HepG2 (cell line): ENCODE measurements around the gene LDB2. TPM values are rescaled to one million over a fixed set of nuclear protein-coding genes. Genes with fewer than 3 reads are reported as not detected.

ENCODE experiments used
- ATAC-seq: fragments of 200-7000 bp; cut with Tn5 transposase; 3 replicates; pipeline ENCODE4 v1.9.1; 2020; ENCODE audit warnings: mild to moderate bottlenecking, moderate library complexity
- BruUV-seq: library from RNA; stranded (reverse); fragments of 400-500 nt; replicated peaks from 2 replicates; lab custom pipeline; 2021; lab: Mats Ljungman, UMichigan
- CTCF ChIA-PET: fragments of 300-600 bp; formaldehyde crosslinking; extraction: SDS; loops from one replicate; lab custom pipeline; 2021; ENCODE audit warnings: low total read pairs, inconsistent platforms, low intra/inter-chr PET ratio; lab: Yijun Ruan, JAX
- POLR2A ChIA-PET: fragments of 350-600 bp; sonication (Branson Sonifier 250); formaldehyde crosslinking; loops from one replicate; lab custom pipeline; 2020; ENCODE audit warnings: antibody characterized with exemption, inconsistent platforms; lab: Yijun Ruan, JAX
- DNase-seq: peaks from one replicate; pipeline ENCODE4 v3.0.0-alpha.2; 2015; ENCODE audit warnings: low spot score
- FAIRE-seq: peaks from 3 replicates; lab custom pipeline; 2011; peaks lifted over from hg19 to GRCh38; lab: Jason Lieb, UNC
- H2AFZ ChIP-seq: one replicate; pipeline ENCODE4 v1.6.1; 2011; ENCODE audit warnings: low read length, inconsistent platforms
- H3K27ac ChIP-seq: fragments of 300-600 bp; 3 replicates; pipeline ENCODE4 v1.8.0; 2011; ENCODE audit warnings: mixed run types, mild to moderate bottlenecking, mixed read lengths, low read length, inconsistent platforms; ENCODE audit not compliant: insufficient read depth; ENCODE audit errors: extremely low read length
- H3K27me3 ChIP-seq, 2 experiments: fragments of 200-600 bp in 1 of 2; 2 replicates in 1 of 2; 3 replicates in 1 of 2; pipeline versions ENCODE4 v1.6.0 to v1.8.0; 2011; ENCODE audit warnings: low read length in 2 of 2, mild to moderate bottlenecking in 2 of 2, moderate library complexity in 2 of 2, inconsistent platforms in 1 of 2; ENCODE audit not compliant: insufficient read depth in 2 of 2, control insufficient read depth in 1 of 2
- H3K36me3 ChIP-seq, 2 experiments: fragments of 200-600 bp in 1 of 2; replicated peaks in 1 of 2; 2 replicates in 1 of 2; 3 replicates in 1 of 2; pipeline versions ENCODE4 v1.5.1 to v1.8.0; 2011; ENCODE audit warnings: low read length in 2 of 2, inconsistent platforms in 1 of 2; ENCODE audit not compliant: insufficient read depth in 2 of 2, control insufficient read depth in 1 of 2
- H3K4me1 ChIP-seq: 2 replicates; pipeline ENCODE4 v1.5.1; 2012; ENCODE audit warnings: low read length, inconsistent platforms; ENCODE audit not compliant: insufficient read depth
- H3K4me2 ChIP-seq: 2 replicates; pipeline ENCODE4 v1.6.0; 2011; ENCODE audit warnings: low read depth, low read length, inconsistent platforms
- H3K4me3 ChIP-seq, 3 experiments: fragments of 200-600 bp in 1 of 3; sonication (generic), shearing (Covaris generic) in 1 of 3; replicated peaks in 1 of 3; 2 replicates each; pipeline ENCODE4 v1.5.1; 2011 to 2016; ENCODE audit warnings: low read length in 3 of 3, inconsistent platforms in 2 of 3, low read depth in 2 of 3, mild to moderate bottlenecking in 2 of 3, control low read depth in 1 of 3, mixed read lengths in 1 of 3; ENCODE audit not compliant: insufficient read depth in 1 of 3
- H3K79me2 ChIP-seq: one replicate; pipeline ENCODE4 v1.6.1; 2011; ENCODE audit warnings: low read length, inconsistent platforms; ENCODE audit not compliant: insufficient read depth
- H3K9ac ChIP-seq: 2 replicates; pipeline ENCODE4 v1.6.0; 2011; ENCODE audit warnings: mild to moderate bottlenecking, low read depth, low read length, inconsistent platforms; ENCODE audit not compliant: insufficient read depth
- H3K9me3 ChIP-seq: 2 replicates; pipeline ENCODE4 v1.5.1; 2012; ENCODE audit warnings: mild to moderate bottlenecking, low read length
- H4K20me1 ChIP-seq: 2 replicates; pipeline ENCODE4 v1.6.0; 2011; ENCODE audit warnings: inconsistent platforms, mild to moderate bottlenecking, low read length, moderate library complexity; ENCODE audit not compliant: insufficient read depth
- STAG1 ChIP-seq: sonication (generic); formaldehyde crosslinking; IDR thresholded peaks from 2 replicates; pipeline ENCODE4 v1.4.0; 2020; ENCODE audit warnings: missing genetic modification reagents
- WGBS: methylation state at CpG from one replicate; pipeline ENCODE4 v1.1.6; 2017; ENCODE audit warnings: low lambda C conversion rate; 5-methylcytosine and 5-hydroxymethylcytosine counted together
- in situ Hi-C: cut with HindIII; loops from 2 replicates; pipeline ENCODE4 v1.10.0; 2017; ENCODE audit warnings: low pct_unique_long_range_greater_than_20kb; ENCODE audit not compliant: extremely low pct_ligation_motif_present
- intact Hi-C: fragments of 100-400 bp; cut with micrococcal nuclease; formaldehyde crosslinking; loops from one replicate; pipeline ENCODE4 v1.10.0; 2022; ENCODE audit not compliant: unreplicated experiment
- polyA plus RNA-seq, 8 experiments: library from polyadenylated mRNA; depleted of rRNA in 3 of 8; stranded (reverse) in 7 of 8; unstranded in 1 of 8; fragments of >200 nt; fragmentation: Illumina TruSeq in 4 of 8; extraction: Trizol in 4 of 8; gene quantifications; 2 replicates each; pipeline versions ENCODE4 v1.2.1 to v1.2.3, GENCODE V29; 2011 to 2016; ENCODE audit warnings: low read depth in 4 of 8, missing spikeins in 1 of 8, mixed read lengths in 1 of 8; ENCODE audit not compliant: insufficient read depth in 1 of 8
- total RNA-seq, 5 experiments: library from RNA; depleted of rRNA; stranded (reverse); fragments of >200 nt; fragmentation: Illumina TruSeq; extraction: Trizol; gene quantifications; 2 replicates each; pipeline ENCODE4 v1.2.3, GENCODE V29; 2016; ENCODE audit warnings: low read depth in 1 of 5
- TF ChIP-seq, protein P1 (sequence below): sonication (generic); formaldehyde crosslinking; conservative IDR thresholded peaks from 2 replicates; pipeline ENCODE4 v1.8.0; 2022; ENCODE audit warnings: missing genetic modification reagents
- TF ChIP-seq, protein P2 (sequence below): sonication (generic); formaldehyde crosslinking; IDR thresholded peaks from 2 replicates; pipeline ENCODE4 v1.4.0; 2020; ENCODE audit warnings: missing genetic modification reagents
- TF ChIP-seq, protein P3 (sequence below): sonication (generic); formaldehyde crosslinking; IDR thresholded peaks from 2 replicates; pipeline ENCODE4 v1.5.0; 2020; ENCODE audit warnings: mild to moderate bottlenecking, missing genetic modification reagents, moderate library complexity
- TF ChIP-seq, protein P4 (sequence below): sonication (generic); formaldehyde crosslinking; IDR thresholded peaks from 2 replicates; pipeline ENCODE4 v1.9.0; 2021; ENCODE audit warnings: missing genetic modification reagents, borderline replicate concordance

LDB2 gene
- total and polyA plus RNA-seq, 2 of the 13 experiments (the other 11 are each of a cell fraction or from before 2014, with no cell fraction given) = not detected

DNA sequence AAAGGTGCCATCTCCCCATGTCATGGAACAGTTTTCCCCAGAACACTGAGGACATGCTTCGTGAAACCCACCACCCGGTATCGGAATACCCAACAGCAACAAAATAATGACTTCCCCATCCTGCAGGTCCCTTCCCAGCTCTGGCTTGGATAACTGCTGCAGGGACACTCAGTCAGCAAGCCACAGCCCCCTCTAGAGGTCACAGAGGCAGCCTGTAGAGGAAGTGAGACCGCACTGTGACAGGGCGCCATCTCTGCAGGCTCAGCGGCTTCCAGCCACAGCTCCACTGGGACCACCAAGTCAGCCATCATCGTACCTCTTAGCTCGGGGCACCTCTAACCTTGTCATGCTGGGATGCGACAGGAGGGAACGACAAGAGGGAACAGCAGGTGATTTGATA is 315.9 kb downstream of the LDB2 start:
- H4K20me1 ChIP-seq = no peaks in the 10 kb centered on the region
- DNase-seq = no peak
- FAIRE-seq = no peak
- H3K4me1 ChIP-seq = no peaks in the 10 kb centered on the region
- H3K4me3 ChIP-seq = no peak overlapping the region
- intact Hi-C loops = no loop called here
- no peak overlapping the region for H3K9ac ChIP-seq
- H2AFZ ChIP-seq = no peak overlapping the region
- ATAC-seq = peak; percentile 61
- 87% methylated on average over 5 of the region's 10 CpGs for WGBS
- H3K27ac ChIP-seq = no peak overlapping the region
- no peaks in the 10 kb centered on the region for H3K9me3 ChIP-seq
- no peaks in the 10 kb centered on the region for H3K27me3 ChIP-seq
- ChIA-PET CTCF (no interaction called here), POLR2A (no interaction called here)
- no peak overlapping the region for H3K4me2 ChIP-seq
- peak; percentile 29; the same call in 1 of the 2 replicates for TF ChIP-seq STAG1
- TF ChIP-seq, protein P1, sequence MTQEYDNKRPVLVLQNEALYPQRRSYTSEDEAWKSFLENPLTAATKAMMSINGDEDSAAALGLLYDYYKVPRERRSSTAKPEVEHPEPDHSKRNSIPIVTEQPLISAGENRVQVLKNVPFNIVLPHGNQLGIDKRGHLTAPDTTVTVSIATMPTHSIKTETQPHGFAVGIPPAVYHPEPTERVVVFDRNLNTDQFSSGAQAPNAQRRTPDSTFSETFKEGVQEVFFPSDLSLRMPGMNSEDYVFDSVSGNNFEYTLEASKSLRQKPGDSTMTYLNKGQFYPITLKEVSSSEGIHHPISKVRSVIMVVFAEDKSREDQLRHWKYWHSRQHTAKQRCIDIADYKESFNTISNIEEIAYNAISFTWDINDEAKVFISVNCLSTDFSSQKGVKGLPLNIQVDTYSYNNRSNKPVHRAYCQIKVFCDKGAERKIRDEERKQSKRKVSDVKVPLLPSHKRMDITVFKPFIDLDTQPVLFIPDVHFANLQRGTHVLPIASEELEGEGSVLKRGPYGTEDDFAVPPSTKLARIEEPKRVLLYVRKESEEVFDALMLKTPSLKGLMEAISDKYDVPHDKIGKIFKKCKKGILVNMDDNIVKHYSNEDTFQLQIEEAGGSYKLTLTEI = no peak
- TF ChIP-seq, protein P2, sequence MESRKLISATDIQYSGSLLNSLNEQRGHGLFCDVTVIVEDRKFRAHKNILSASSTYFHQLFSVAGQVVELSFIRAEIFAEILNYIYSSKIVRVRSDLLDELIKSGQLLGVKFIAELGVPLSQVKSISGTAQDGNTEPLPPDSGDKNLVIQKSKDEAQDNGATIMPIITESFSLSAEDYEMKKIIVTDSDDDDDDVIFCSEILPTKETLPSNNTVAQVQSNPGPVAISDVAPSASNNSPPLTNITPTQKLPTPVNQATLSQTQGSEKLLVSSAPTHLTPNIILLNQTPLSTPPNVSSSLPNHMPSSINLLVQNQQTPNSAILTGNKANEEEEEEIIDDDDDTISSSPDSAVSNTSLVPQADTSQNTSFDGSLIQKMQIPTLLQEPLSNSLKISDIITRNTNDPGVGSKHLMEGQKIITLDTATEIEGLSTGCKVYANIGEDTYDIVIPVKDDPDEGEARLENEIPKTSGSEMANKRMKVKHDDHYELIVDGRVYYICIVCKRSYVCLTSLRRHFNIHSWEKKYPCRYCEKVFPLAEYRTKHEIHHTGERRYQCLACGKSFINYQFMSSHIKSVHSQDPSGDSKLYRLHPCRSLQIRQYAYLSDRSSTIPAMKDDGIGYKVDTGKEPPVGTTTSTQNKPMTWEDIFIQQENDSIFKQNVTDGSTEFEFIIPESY = peak; percentile 75
- TF ChIP-seq, protein P3, sequence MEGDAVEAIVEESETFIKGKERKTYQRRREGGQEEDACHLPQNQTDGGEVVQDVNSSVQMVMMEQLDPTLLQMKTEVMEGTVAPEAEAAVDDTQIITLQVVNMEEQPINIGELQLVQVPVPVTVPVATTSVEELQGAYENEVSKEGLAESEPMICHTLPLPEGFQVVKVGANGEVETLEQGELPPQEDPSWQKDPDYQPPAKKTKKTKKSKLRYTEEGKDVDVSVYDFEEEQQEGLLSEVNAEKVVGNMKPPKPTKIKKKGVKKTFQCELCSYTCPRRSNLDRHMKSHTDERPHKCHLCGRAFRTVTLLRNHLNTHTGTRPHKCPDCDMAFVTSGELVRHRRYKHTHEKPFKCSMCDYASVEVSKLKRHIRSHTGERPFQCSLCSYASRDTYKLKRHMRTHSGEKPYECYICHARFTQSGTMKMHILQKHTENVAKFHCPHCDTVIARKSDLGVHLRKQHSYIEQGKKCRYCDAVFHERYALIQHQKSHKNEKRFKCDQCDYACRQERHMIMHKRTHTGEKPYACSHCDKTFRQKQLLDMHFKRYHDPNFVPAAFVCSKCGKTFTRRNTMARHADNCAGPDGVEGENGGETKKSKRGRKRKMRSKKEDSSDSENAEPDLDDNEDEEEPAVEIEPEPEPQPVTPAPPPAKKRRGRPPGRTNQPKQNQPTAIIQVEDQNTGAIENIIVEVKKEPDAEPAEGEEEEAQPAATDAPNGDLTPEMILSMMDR (CRISPR knock-in tag) = peak; percentile 50
- TF ChIP-seq, protein P4, sequence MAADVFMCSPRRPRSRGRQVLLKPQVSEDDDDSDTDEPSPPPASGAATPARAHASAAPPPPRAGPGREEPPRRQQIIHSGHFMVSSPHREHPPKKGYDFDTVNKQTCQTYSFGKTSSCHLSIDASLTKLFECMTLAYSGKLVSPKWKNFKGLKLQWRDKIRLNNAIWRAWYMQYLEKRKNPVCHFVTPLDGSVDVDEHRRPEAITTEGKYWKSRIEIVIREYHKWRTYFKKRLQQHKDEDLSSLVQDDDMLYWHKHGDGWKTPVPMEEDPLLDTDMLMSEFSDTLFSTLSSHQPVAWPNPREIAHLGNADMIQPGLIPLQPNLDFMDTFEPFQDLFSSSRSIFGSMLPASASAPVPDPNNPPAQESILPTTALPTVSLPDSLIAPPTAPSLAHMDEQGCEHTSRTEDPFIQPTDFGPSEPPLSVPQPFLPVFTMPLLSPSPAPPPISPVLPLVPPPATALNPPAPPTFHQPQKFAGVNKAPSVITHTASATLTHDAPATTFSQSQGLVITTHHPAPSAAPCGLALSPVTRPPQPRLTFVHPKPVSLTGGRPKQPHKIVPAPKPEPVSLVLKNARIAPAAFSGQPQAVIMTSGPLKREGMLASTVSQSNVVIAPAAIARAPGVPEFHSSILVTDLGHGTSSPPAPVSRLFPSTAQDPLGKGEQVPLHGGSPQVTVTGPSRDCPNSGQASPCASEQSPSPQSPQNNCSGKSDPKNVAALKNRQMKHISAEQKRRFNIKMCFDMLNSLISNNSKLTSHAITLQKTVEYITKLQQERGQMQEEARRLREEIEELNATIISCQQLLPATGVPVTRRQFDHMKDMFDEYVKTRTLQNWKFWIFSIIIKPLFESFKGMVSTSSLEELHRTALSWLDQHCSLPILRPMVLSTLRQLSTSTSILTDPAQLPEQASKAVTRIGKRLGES (CRISPR knock-in tag) = no peak
- no TSS peak for BruUV-seq
- no peaks in the 10 kb centered on the region for H3K79me2 ChIP-seq
- in situ Hi-C loops = no loop called here
- no peaks in the 10 kb centered on the region for H3K36me3 ChIP-seq
